HUES64 (cell line): ENCODE data around the gene NAP1L4.

ENCODE experiments used
- H3K27ac ChIP-seq: 2 replicates; pipeline ENCODE4 v1.7.0; 2013; ENCODE audit warnings: low read depth, low read length, inconsistent platforms
- H3K27me3 ChIP-seq: 2 replicates; pipeline ENCODE4 v1.6.1; 2013; ENCODE audit warnings: mild to moderate bottlenecking, low read length; ENCODE audit not compliant: insufficient read depth
- H3K36me3 ChIP-seq: 2 replicates; pipeline ENCODE4 v1.6.1; 2013; ENCODE audit warnings: mild to moderate bottlenecking, low read length; ENCODE audit not compliant: insufficient read depth
- H3K4me1 ChIP-seq: 2 replicates; pipeline ENCODE4 v1.6.1; 2013; ENCODE audit warnings: mild to moderate bottlenecking, low read length, moderate library complexity; ENCODE audit not compliant: insufficient read depth
- H3K4me3 ChIP-seq: 2 replicates; pipeline ENCODE4 v1.5.1; 2013; ENCODE audit warnings: mild to moderate bottlenecking, low read length, moderate library complexity
- H3K9ac ChIP-seq: 2 replicates; pipeline ENCODE4 v1.6.1; 2013; ENCODE audit warnings: mild to moderate bottlenecking, low read depth, low read length
- H3K9me3 ChIP-seq: 2 replicates; pipeline ENCODE4 v1.6.1; 2013; ENCODE audit warnings: low read depth, low read length; ENCODE audit not compliant: insufficient read depth
- WGBS: fragments of 150-250, 120-280 bp; methylation state at CpG from one replicate; pipeline ENCODE4 v1.1.7; 2013; ENCODE audit warnings: missing lambda C conversion rate; 5-methylcytosine and 5-hydroxymethylcytosine counted together

The NAP1L4 gene

DNA sequence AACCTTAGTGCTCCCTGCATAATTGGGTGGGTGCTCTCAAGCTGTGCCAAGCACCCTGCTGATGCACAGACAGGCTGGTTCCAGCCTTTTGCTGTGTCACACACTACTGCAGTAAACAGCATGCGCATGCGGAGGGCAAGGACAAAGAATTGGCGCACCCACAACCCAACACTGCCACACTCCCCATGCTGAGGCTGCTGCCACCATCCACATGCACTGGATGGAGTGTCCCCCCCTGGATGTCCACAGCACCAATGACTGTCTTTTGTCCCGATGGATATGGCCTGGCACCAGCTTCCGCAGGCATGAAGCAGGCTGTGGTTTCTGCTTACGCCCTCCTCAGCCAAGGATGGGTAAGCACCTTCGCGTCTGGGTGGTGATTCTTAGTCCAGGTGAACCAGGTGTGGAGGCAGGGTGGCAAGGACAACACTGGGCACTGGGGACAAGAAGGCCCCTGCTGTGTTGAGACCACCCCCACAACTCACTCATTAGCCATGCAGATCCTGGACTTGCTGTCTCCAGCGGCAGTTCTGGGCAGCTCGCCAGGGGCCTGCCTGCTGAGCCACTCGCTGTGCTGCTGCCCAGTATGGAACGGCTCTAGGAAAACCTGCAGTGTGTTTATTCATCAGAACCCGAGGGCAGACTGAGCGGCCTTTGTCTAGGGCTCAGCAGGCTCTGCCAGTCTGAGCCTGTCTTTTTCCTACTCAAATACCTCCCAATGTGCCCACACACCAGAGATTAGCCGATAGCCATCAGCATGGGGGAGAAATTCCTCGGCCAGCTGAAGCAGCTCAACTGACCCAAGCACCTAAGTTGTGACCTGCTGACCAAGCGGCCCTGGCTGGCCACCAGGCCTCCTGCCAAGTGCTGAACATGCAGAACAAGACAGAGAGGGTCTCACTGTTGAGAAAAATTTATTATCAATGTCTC lies 8.2 kb upstream of the NAP1L4 start:
- peaks cover 54% of the 10 kb centered on the region for H3K36me3 ChIP-seq

DNA sequence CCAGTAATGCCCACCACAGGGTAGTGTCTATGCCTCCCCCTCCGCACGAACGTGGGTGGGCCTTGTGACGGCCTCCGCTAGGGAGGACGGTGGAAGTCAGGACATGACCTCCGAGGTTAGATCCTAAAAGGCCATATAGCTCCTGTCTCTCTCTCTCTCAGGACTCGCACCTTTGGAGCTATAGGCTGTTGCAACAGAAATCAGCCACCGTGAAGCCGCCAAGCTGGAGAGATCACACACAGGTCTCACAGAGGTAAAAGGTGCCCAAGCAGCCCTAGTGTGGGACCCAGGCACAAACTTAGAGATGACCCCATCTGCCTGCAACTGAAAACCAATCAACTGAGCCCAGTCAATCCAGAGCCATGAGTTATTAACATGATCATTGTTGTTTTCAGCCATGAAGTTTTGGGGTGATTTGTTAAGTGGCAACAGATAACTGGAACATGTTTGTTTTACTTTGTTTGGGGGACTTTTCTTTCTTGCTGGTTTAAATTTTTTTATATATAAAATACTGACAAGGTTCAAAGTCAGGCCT lies 7.4 kb upstream of the NAP1L4 start:
- Histone ChIP-seq H3K36me3 (peaks cover 47% of the 10 kb centered on the region), H3K9ac (no peak overlapping the region), H3K27me3 (no peaks in the 10 kb centered on the region), H3K4me3 (no peak overlapping the region), H3K27ac (no peak overlapping the region), H3K4me1 (no peaks in the 10 kb centered on the region), H3K9me3 (no peaks in the 10 kb centered on the region)
- 95% methylated on average over 10 of the region's 10 CpGs for WGBS

More for the DNA sequence above, 8.2 kb upstream of the NAP1L4 start:
- Histone ChIP-seq H3K27ac (no peak overlapping the region), H3K9me3 (no peaks in the 10 kb centered on the region), H3K27me3 (no peaks in the 10 kb centered on the region), H3K4me1 (no peaks in the 10 kb centered on the region), H3K4me3 (no peak overlapping the region), H3K9ac (no peak overlapping the region)
- WGBS, result 91% methylated on average over 17 of the region's 17 CpGs

DNA sequence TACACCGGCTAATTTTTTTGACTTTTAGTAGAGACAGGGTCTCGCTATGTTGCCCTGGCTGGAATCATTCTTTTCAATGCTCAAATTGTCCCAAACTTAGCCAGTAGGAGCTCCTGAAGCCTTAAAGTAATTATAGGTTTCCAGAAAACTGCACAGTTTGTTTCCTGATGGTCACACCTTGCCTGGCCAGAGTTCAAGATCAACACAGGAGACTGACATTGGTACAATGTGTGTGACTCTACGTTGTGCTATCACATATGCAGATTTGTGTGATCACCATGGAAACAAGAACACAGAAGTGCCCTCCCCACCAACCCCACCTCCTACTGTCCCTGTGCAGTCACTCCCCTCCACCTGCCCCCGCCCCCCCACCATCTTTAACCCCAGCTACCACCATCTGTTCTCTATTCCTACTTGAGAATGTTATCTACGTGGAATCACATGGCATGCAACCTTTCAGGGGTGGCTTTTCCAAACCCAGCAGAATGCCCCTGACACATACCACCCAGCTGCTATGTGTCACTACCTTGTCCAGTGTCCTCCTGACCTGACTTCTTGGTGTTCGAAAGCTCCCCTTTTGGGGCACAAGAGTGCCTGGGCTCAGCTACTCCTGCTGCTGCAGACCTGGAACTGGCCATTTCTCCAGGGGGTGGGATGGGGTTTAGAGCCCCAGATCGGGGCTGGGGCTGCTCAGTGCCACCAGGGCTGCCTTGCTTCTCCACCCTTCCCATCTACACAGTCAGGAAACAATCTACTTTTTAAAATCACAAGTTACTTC lies 6.1 kb upstream of the NAP1L4 start:
- WGBS, result 91% methylated on average over 6 of the region's 7 CpGs
- Histone ChIP-seq H3K27ac (no peak overlapping the region), H3K36me3 (peaks cover 35% of the 10 kb centered on the region), H3K27me3 (no peaks in the 10 kb centered on the region), H3K9ac (no peak overlapping the region), H3K9me3 (no peaks in the 10 kb centered on the region), H3K4me1 (no peaks in the 10 kb centered on the region), H3K4me3 (no peak overlapping the region)

- Histone ChIP-seq H3K4me3 (no peak overlapping the region), H3K9ac (no peak overlapping the region), H3K9me3 (no peaks in the 10 kb centered on the region), H3K27ac (no peak overlapping the region), H3K4me1 (no peaks in the 10 kb centered on the region; the same call in 1 of the 2 replicates), H3K27me3 (no peaks in the 10 kb centered on the region), H3K36me3 (peaks cover 26% of the 10 kb centered on the region)
- 95% methylated on average over 4 of the region's 4 CpGs for WGBS
Observed at GRCh38 chr11:2997406-2997805, 5.3 kb upstream of the NAP1L4 start.

DNA sequence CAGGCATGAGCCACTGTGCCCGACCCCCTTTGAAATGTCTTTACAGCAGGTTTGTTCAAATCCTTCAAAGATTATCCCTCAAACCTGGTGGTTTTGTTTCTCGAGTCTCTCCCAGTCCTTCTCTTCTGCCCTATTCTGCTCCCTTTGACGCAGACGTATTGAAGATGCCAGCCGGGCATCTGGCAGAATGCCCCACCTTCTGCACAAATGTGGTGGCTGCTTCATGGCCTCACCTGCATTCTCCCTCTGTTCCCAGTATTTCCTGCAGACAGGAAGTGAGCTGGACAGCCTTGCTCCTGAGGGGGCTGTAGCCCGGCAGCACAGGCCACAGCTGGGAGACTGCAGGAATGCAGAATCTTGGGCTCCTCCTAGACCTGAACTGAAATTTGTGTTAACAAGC lies 4.8 kb upstream of the NAP1L4 start:
- Histone ChIP-seq H3K9ac (no peak overlapping the region), H3K4me1 (no peaks in the 10 kb centered on the region; the same call in 1 of the 2 replicates), H3K27ac (no peak overlapping the region), H3K27me3 (no peaks in the 10 kb centered on the region), H3K4me3 (no peak overlapping the region), H3K36me3 (peaks cover 22% of the 10 kb centered on the region), H3K9me3 (no peaks in the 10 kb centered on the region)
- 92% methylated on average over 6 of the region's 6 CpGs for whole genome bisulfite sequencing

GRCh38 chr11:2995893-2996554 lies 3.9 kb upstream of the NAP1L4 start:
- Histone ChIP-seq H3K4me1 (no peaks in the 10 kb centered on the region; the same call in 1 of the 2 replicates), H3K27me3 (no peaks in the 10 kb centered on the region), H3K9me3 (no peaks in the 10 kb centered on the region), H3K4me3 (no peak overlapping the region), H3K36me3 (peaks cover 12% of the 10 kb centered on the region), H3K27ac (no peak overlapping the region), H3K9ac (no peak overlapping the region; the same call in 1 of the 2 replicates)
- 93% methylated on average over 14 of the region's 14 CpGs for WGBS

DNA sequence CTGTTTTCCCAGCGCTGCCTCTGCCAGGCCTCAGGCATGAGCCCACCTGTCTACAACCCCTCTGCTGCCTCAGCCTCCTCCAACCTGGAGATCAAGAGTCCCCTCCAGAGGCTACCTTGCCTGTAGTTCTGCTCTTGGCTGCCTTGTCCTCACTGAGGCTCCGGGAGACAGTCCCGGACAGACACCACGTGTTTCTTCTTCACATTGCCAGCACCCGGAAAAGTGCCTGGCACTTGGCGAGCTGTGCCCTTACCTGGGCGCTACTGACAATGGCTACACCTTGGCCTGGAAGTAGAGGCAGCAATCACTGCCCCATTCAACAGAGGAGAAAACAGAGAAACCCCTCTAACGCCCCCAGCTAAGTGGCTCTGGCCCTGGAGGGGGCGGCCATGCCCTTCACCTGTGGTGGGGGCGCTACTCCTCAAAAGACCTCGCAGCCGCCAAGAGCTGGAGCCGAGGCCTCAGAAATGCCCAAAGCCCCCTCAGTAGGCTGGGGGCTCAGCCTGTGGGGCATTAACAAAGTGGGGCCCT lies 3.0 kb upstream of the NAP1L4 start:
- H3K27ac ChIP-seq, result no peak overlapping the region
- peaks cover 3% of the 10 kb centered on the region for H3K36me3 ChIP-seq
- no peaks in the 10 kb centered on the region for H3K27me3 ChIP-seq
- H3K9ac ChIP-seq, result no peak overlapping the region
- 85% methylated on average over 13 of the region's 13 CpGs for WGBS
- H3K9me3 ChIP-seq, result no peaks in the 10 kb centered on the region
- H3K4me1 ChIP-seq, result peaks cover 4% of the 10 kb centered on the region; the same call in 1 of the 2 replicates
- no peak overlapping the region for H3K4me3 ChIP-seq

- WGBS, result 95% methylated on average over 4 of the region's 4 CpGs
- no peaks in the 10 kb centered on the region for H3K36me3 ChIP-seq
- no peaks in the 10 kb centered on the region for H3K27me3 ChIP-seq
- H3K4me3 ChIP-seq, result no peak overlapping the region
- no peaks in the 10 kb centered on the region for H3K9me3 ChIP-seq
- no peak overlapping the region for H3K9ac ChIP-seq
- H3K27ac ChIP-seq, result no peak overlapping the region
- H3K4me1 ChIP-seq, result peaks cover 11% of the 10 kb centered on the region
Observed at GRCh38 chr11:2994336-2994730, 2.2 kb upstream of the NAP1L4 start.

- WGBS, result 37% methylated on average over 7 of the region's 7 CpGs
- Histone ChIP-seq H3K9ac (peak overlapping the region; percentile 91), H3K27me3 (no peaks in the 10 kb centered on the region), H3K4me3 (peak overlapping the region; percentile 85), H3K36me3 (0 out of 2 replicates have a peak, but pooled peaks cover 1% of the 10 kb centered on the region), H3K27ac (peak overlapping the region; percentile 86), H3K9me3 (no peaks in the 10 kb centered on the region), H3K4me1 (peaks cover 25% of the 10 kb centered on the region)
Observed at GRCh38 chr11:2992997-2993325, 832 bp upstream of the NAP1L4 start.

GRCh38 chr11:2991452-2992233 lies 486 bp downstream of the NAP1L4 start:
- WGBS, result 0% methylated on average over 79 of the region's 79 CpGs
- Histone ChIP-seq H3K36me3 (0 out of 2 replicates have a peak, but pooled peaks cover 3% of the 10 kb centered on the region), H3K9ac (peak overlapping the region; percentile 91), H3K27ac (peak overlapping the region; percentile 88), H3K4me1 (peaks cover 27% of the 10 kb centered on the region), H3K27me3 (no peaks in the 10 kb centered on the region), H3K9me3 (no peaks in the 10 kb centered on the region), H3K4me3 (peak overlapping the region; percentile 85)
